HepG2 (cell line): ENCODE measurements around the gene SPRYD3. TPM values are rescaled to one million over a fixed set of nuclear protein-coding genes. Genes with fewer than 3 reads are reported as not detected.

Experiments used
- ARID5B ChIP-seq: IDR thresholded peaks from 2 replicates; pipeline ENCODE4 v1.4.0; 2020; ENCODE audit warnings: mild to moderate bottlenecking, missing genetic modification reagents
- BCL3 ChIP-seq: sonication (generic); formaldehyde crosslinking; IDR thresholded peaks from 2 replicates; pipeline ENCODE4 v1.5.1; 2020; ENCODE audit warnings: mild to moderate bottlenecking, missing genetic modification reagents, moderate library complexity
- FLYWCH1 ChIP-seq: sonication (generic); formaldehyde crosslinking; IDR thresholded peaks from 2 replicates; pipeline ENCODE4 v1.8.1; 2023; ENCODE audit warnings: mild to moderate bottlenecking, missing genetic modification reagents
- HNF4A ChIP-seq: sonication (generic); formaldehyde crosslinking; IDR thresholded peaks from 2 replicates; pipeline ENCODE4 v1.4.0; 2020; ENCODE audit warnings: missing genetic modification reagents
- IKZF5 ChIP-seq: IDR thresholded peaks from 2 replicates; pipeline ENCODE4 v1.6.1; 2018; ENCODE audit warnings: missing genetic modification reagents, mild to moderate bottlenecking, missing compliant biosample characterization
- JUND ChIP-seq: sonication (generic); formaldehyde crosslinking; IDR thresholded peaks from 2 replicates; pipeline ENCODE4 v1.8.0; 2022; ENCODE audit warnings: mild to moderate bottlenecking, missing genetic modification reagents
- PHF20 ChIP-seq: sonication (generic); formaldehyde crosslinking; IDR thresholded peaks from 2 replicates; pipeline ENCODE4 v1.5.0; 2020; ENCODE audit warnings: mild to moderate bottlenecking, missing genetic modification reagents
- RBFOX2 ChIP-seq: fragments of 200-400 bp; formaldehyde crosslinking; IDR thresholded peaks from 2 replicates; pipeline ENCODE4 v1.6.1; 2017; ENCODE audit warnings: low read depth, mild to moderate bottlenecking, low read length
- RFX3 ChIP-seq: IDR thresholded peaks from 2 replicates; pipeline ENCODE4 v1.6.1; 2016; ENCODE audit warnings: missing biosample characterization, missing genetic modification reagents
- SAP130 ChIP-seq: IDR thresholded peaks from 2 replicates; pipeline ENCODE4 v1.6.1; 2016; ENCODE audit warnings: low read depth
- SMAD9 ChIP-seq: sonication (generic); formaldehyde crosslinking; IDR thresholded peaks from 2 replicates; pipeline ENCODE4 v1.5.1; 2020; ENCODE audit warnings: mild to moderate bottlenecking, missing genetic modification reagents
- TBX2 ChIP-seq: sonication (generic); formaldehyde crosslinking; IDR thresholded peaks from 2 replicates; pipeline ENCODE4 v1.5.0; 2020; ENCODE audit warnings: missing genetic modification reagents, mild to moderate bottlenecking, borderline replicate concordance
- U2AF1 ChIP-seq: fragments of 200-400 bp; formaldehyde crosslinking; optimal IDR thresholded peaks from 2 replicates; pipeline ENCODE3; 2017; ENCODE audit warnings: mild to moderate bottlenecking, low read depth, low read length
- ZBTB10 ChIP-seq: sonication (generic); formaldehyde crosslinking; IDR thresholded peaks from 2 replicates; pipeline ENCODE4 v1.4.0; 2020; ENCODE audit warnings: missing genetic modification reagents, borderline replicate concordance
- ZNF549 ChIP-seq: sonication (generic); formaldehyde crosslinking; IDR thresholded peaks from 2 replicates; pipeline ENCODE4 v1.5.0; 2020; ENCODE audit warnings: missing genetic modification reagents
- ZNF800 ChIP-seq: sonication (generic); formaldehyde crosslinking; IDR thresholded peaks from 2 replicates; pipeline ENCODE4 v1.4.0; 2020; ENCODE audit warnings: missing genetic modification reagents
- ZSCAN21 ChIP-seq: sonication (generic); formaldehyde crosslinking; IDR thresholded peaks from 2 replicates; pipeline ENCODE4 v1.8.0; 2022; ENCODE audit warnings: mild to moderate bottlenecking, missing genetic modification reagents, moderate library complexity, borderline replicate concordance
- polyA plus RNA-seq, 8 experiments: library from polyadenylated mRNA; depleted of rRNA in 3 of 8; stranded (reverse) in 7 of 8; unstranded in 1 of 8; fragments of >200 nt; fragmentation: Illumina TruSeq in 4 of 8; extraction: Trizol in 4 of 8; gene quantifications; 2 replicates each; pipeline versions ENCODE4 v1.2.1 to v1.2.3, GENCODE V29; 2011 to 2016; ENCODE audit warnings: low read depth in 4 of 8, missing spikeins in 1 of 8, mixed read lengths in 1 of 8; ENCODE audit not compliant: insufficient read depth in 1 of 8
- total RNA-seq, 5 experiments: library from RNA; depleted of rRNA; stranded (reverse); fragments of >200 nt; fragmentation: Illumina TruSeq; extraction: Trizol; gene quantifications; 2 replicates each; pipeline ENCODE4 v1.2.3, GENCODE V29; 2016; ENCODE audit warnings: low read depth in 1 of 5

The SPRYD3 gene
- total and polyA plus RNA-seq, 2 of the 13 experiments (the other 11 are each of a cell fraction or from before 2014, with no cell fraction given), result 9.0 to 9.2 TPM

GRCh38 chr12:53049571-53050318, 29.4 kb downstream of the SPRYD3 start, which contains the start of gene TNS2 (continued):
- 0 out of 2 replicates have a peak, but pooled peaks have one; percentile 17 for TF ChIP-seq ZBTB10 (CRISPR knock-in tag)
- TF ChIP-seq ZNF800, result no peak
- TF ChIP-seq PHF20, result 0 out of 2 replicates have a peak, but pooled peaks have one; percentile 10
- TF ChIP-seq SAP130 (CRISPR knock-in tag), result peak; percentile 85
- no peak for TF ChIP-seq ZNF549 (CRISPR knock-in tag)
- no peak; the same call in 1 of the 2 replicates for TF ChIP-seq HNF4A (CRISPR knock-in tag)
- no peak for TF ChIP-seq JUND
- no peak for TF ChIP-seq SMAD9
- TF ChIP-seq RFX3 (CRISPR knock-in tag), result no peak
- TF ChIP-seq ZSCAN21 (CRISPR knock-in tag), result no peak
- peak; percentile 73; the same call in 1 of the 2 replicates for TF ChIP-seq TBX2
- no peak for TF ChIP-seq FLYWCH1 (CRISPR knock-in tag)
- peak; percentile 88 for TF ChIP-seq RBFOX2
- no peak for TF ChIP-seq U2AF1
- no peak; the same call in 1 of the 2 replicates for TF ChIP-seq BCL3 (CRISPR knock-in tag)
- peak; percentile 65 for TF ChIP-seq IKZF5 (CRISPR knock-in tag)
- TF ChIP-seq ARID5B (CRISPR knock-in tag), result no peak; the same call in 1 of the 2 replicates
